Sigmoid colon (tissue), 7 donors: ENCODE measurements around the gene UBLCP1. TPM values are rescaled to one million over a fixed set of nuclear protein-coding genes. Genes with fewer than 3 reads are reported as not detected.
A peak's percentile ranks its signal among the peaks of the same experiment; 100 is the strongest.

Source experiments
- DNase-seq: peaks from one replicate; pipeline ENCODE4 v3.0.0-alpha.2; 2019
- H3K27ac ChIP-seq, 4 donors: fragments of 200-600 bp; sonication (generic); one replicate each; pipeline ENCODE4 v1.5.1; 2016 to 2019; ENCODE audit warnings: mild to moderate bottlenecking in 1 of 4
- H3K27me3 ChIP-seq, 3 donors: fragments of 200-600 bp; sonication (generic); one replicate each; pipeline ENCODE4 v1.5.1; 2019; ENCODE audit warnings: mild to moderate bottlenecking in 1 of 3
- H3K36me3 ChIP-seq, 4 donors: fragments of 200-600 bp; sonication (generic); one replicate each; pipeline ENCODE4 v1.5.1; 2016 to 2019
- H3K4me1 ChIP-seq, 4 donors: fragments of 200-600 bp; sonication (generic); one replicate each; pipeline ENCODE4 v1.5.1; 2017 to 2019
- H3K4me3 ChIP-seq, 4 donors: fragments of 200-600 bp; sonication (generic); one replicate each; pipeline ENCODE4 v1.5.1; 2017 to 2019; ENCODE audit warnings: mild to moderate bottlenecking in 2 of 4, moderate library complexity in 1 of 4
- H3K9me3 ChIP-seq, 4 donors: fragments of 200-600 bp in 3 of 4; sonication (generic) in 3 of 4; one replicate each; pipeline versions ENCODE4 v1.5.1 to v1.6.1; 2013 to 2019
- CTCF ChIP-seq, 4 experiments: fragments of 450-650 bp in 3 of 4; fragments of 200-600 bp in 1 of 4; IDR thresholded peaks; one replicate each; pipeline ENCODE4 v1.5.1; 2016 to 2019; ENCODE audit warnings: antibody characterized with exemption in 4 of 4, mild to moderate bottlenecking in 3 of 4, moderate library complexity in 2 of 4
- EP300 ChIP-seq, 4 donors: sonication (generic); formaldehyde crosslinking; IDR thresholded peaks; one replicate each; pipeline ENCODE4 v1.6.1; 2017; ENCODE audit warnings: antibody characterized with exemption in 4 of 4
- POLR2A ChIP-seq, 2 donors: fragments of 450-650 bp; IDR thresholded peaks; one replicate each; pipeline ENCODE4 v1.6.1; 2016; ENCODE audit warnings: antibody characterized with exemption in 2 of 2, mild to moderate bottlenecking in 2 of 2, moderate library complexity in 2 of 2
- POLR2AphosphoS5 ChIP-seq, 4 donors: sonication (generic); formaldehyde crosslinking; IDR thresholded peaks; one replicate each; pipeline ENCODE4 v1.6.1; 2017; ENCODE audit warnings: antibody characterized with exemption in 4 of 4
- WGBS, 2 donors: extraction: QIAGEN DNeasy Blood & Tissue Kit; methylation state at CpG; one replicate each; pipeline ENCODE4 v1.1.7; 2013; 5-methylcytosine and 5-hydroxymethylcytosine counted together
- intact Hi-C: fragments of 100-400 bp; cut with DNase I; formaldehyde crosslinking; loops from one replicate; pipeline ENCODE4 v1.15.1; 2023
- polyA plus RNA-seq, 3 donors: library from polyadenylated mRNA; stranded (reverse); fragments of 200-250 nt; gene quantifications; one replicate each; pipeline ENCODE4 v1.2.3, GENCODE V29; 2013
- total RNA-seq, 4 donors: library from RNA; depleted of rRNA; stranded (reverse); fragments of >200 nt; gene quantifications; one replicate each; pipeline ENCODE4 v1.1.0, GENCODE V29; 2016
- donor health status: healthy with polysubstance abuse.
- donor health status: Bipolar disorder and iron deficiency.
- donor health status: healthy.

The UBLCP1 gene
- total and polyA plus RNA-seq, 7 donors = 15.0 to 29.6 (median 18.7) TPM

- no peaks in the 10 kb centered on the region for H3K36me3 ChIP-seq
- no peak for TF ChIP-seq EP300 (IDR thresholded peaks at IDR 0.05)
- TF ChIP-seq CTCF (IDR thresholded peaks at IDR 0.05) = no peak
- TF ChIP-seq POLR2AphosphoS5 (IDR thresholded peaks at IDR 0.05) = no peak
- no peak for TF ChIP-seq POLR2A (IDR thresholded peaks at IDR 0.05)
- 79 to 85% methylated on average over 4 of the region's 4 CpGs for WGBS, 2 donors
- H3K27ac ChIP-seq = no peak overlapping the region
- no peaks in the 10 kb centered on the region for H3K9me3 ChIP-seq
- no peaks in the 10 kb centered on the region for H3K4me1 ChIP-seq
- intact Hi-C loops = no loop called here
- peaks cover 0 to 26% (median 0%) of the 10 kb centered on the region in 3 donors for H3K27me3 ChIP-seq
- no peak overlapping the region for H3K4me3 ChIP-seq
- no peak for DNase-seq
Measured at GRCh38 chr5:159324986-159325385, 61.9 kb downstream of the UBLCP1 start.

GRCh38 chr5:159330131-159330800 lies 67.2 kb downstream of the UBLCP1 start, which contains the start of gene IL12B:
Gene IL12B (minus strand): TSS chr5:159330487. CDS start chr5:159326782, 3,705 bp downstream.
- peaks cover 0 to 45% (median 16%) of the 10 kb centered on the region in 3 donors for H3K27me3 ChIP-seq
- no peak for DNase-seq
- H3K4me3 ChIP-seq = peak within 1 kb of the TSS in 3 of 4 donors; percentile 25 to 42 (median 36)
- peaks cover 0 to 13% (median 3%) of the 10 kb centered on the region in 4 donors for H3K4me1 ChIP-seq
- H3K36me3 ChIP-seq = no peaks in the 10 kb centered on the region
- no peaks in the 10 kb centered on the region for H3K9me3 ChIP-seq
- intact Hi-C loops = loop anchor here (5.0 kb wide), 1 partner anchor 657 kb away; no protein-coding TSS in a partner anchor
- no peak for TF ChIP-seq CTCF (IDR thresholded peaks at IDR 0.05)
- TF ChIP-seq POLR2A (IDR thresholded peaks at IDR 0.05) = no peak
- TF ChIP-seq EP300 (IDR thresholded peaks at IDR 0.05) = no peak
- no peak for TF ChIP-seq POLR2AphosphoS5 (IDR thresholded peaks at IDR 0.05)
- 39 to 57% methylated on average over 4 of the region's 4 CpGs for WGBS, 2 donors
- H3K27ac ChIP-seq = no peak within 1 kb of the TSS

- Histone ChIP-seq H3K36me3 (no peaks in the 10 kb centered on the region), H3K27me3 (peaks cover 0 to 45% (median 16%) of the 10 kb centered on the region in 3 donors), H3K4me1 (peaks cover 0 to 13% (median 3%) of the 10 kb centered on the region in 4 donors), H3K27ac (no peak overlapping the region), H3K4me3 (peak overlapping the region; percentile 7 to 42 (median 30)), H3K9me3 (no peaks in the 10 kb centered on the region)
- intact Hi-C loops = loop anchor here (5.0 kb wide), 1 partner anchor 656 kb away; no protein-coding TSS in a partner anchor
- 5 to 6% methylated on average over 50 of the region's 50 CpGs for WGBS, 2 donors
- TF ChIP-seq CTCF (IDR thresholded peaks at IDR 0.05) (peak in 3 of 4 experiments; percentile 38 to 49 (median 46)), EP300 (IDR thresholded peaks at IDR 0.05) (no peak)
- peak; percentile 74 for DNase-seq
Measured at GRCh38 chr5:159331093-159331973, 68.2 kb downstream of the UBLCP1 start.

GRCh38 chr5:159332800-159333544 lies 69.9 kb downstream of the UBLCP1 start:
- Histone ChIP-seq H3K27ac (no peak overlapping the region), H3K9me3 (no peaks in the 10 kb centered on the region), H3K4me3 (no peak overlapping the region), H3K27me3 (peaks cover 0 to 39% (median 16%) of the 10 kb centered on the region in 3 donors), H3K36me3 (no peaks in the 10 kb centered on the region), H3K4me1 (peaks cover 0 to 13% (median 3%) of the 10 kb centered on the region in 4 donors)
- no peak for DNase-seq
- no peak for TF ChIP-seq POLR2AphosphoS5 (IDR thresholded peaks at IDR 0.05)
- no peak for TF ChIP-seq EP300 (IDR thresholded peaks at IDR 0.05)
- TF ChIP-seq CTCF (IDR thresholded peaks at IDR 0.05) = no peak
- TF ChIP-seq POLR2A (IDR thresholded peaks at IDR 0.05) = no peak
- WGBS, 2 donors = 78 to 88% methylated on average over 6 of the region's 6 CpGs
- intact Hi-C loops = loop anchor here (5.0 kb wide), 1 partner anchor 654 kb away; no protein-coding TSS in a partner anchor
